ENCODE measurements around the gene MORF4L1. TPM values are rescaled to one million over a fixed set of nuclear protein-coding genes. Genes with fewer than 3 reads are reported as not detected.

MORF4L1 gene
- total RNA-seq, 4 donors from 2014 or later: 103 to 149 (median 127) TPM

- Histone ChIP-seq H3K4me3 (no peak overlapping the region), H3K27ac (no peak overlapping the region), H3K27me3 (no peaks in the 10 kb centered on the region), H3K36me3 (peaks cover 49% of the 10 kb centered on the region), H3K4me1 (peaks cover 48% of the 10 kb centered on the region), H3K9me3 (no peaks in the 10 kb centered on the region)
- DNase-seq (ENCODE audit: low spot score in 2 of 2): no peak
- no peak for TF ChIP-seq POLR2A (IDR thresholded peaks at IDR 0.05)
- no peak for TF ChIP-seq POLR2AphosphoS5 (IDR thresholded peaks at IDR 0.05)
- no peak for TF ChIP-seq EP300 (IDR thresholded peaks at IDR 0.05)
- TF ChIP-seq CTCF (IDR thresholded peaks at IDR 0.05): no peak
- 100% methylated on average over 1 of the region's 3 CpGs for whole genome bisulfite sequencing
Measured at GRCh38 chr15:78913012-78913411, 40.3 kb downstream of the MORF4L1 start.

GRCh38 chr15:78914027-78914764 lies 41.5 kb downstream of the MORF4L1 start:
- WGBS: 66% methylated on average over 13 of the region's 13 CpGs
- TF ChIP-seq CTCF (IDR thresholded peaks at IDR 0.05) (peak in 1 of 2 donors; percentile 56), EP300 (IDR thresholded peaks at IDR 0.05) (no peak), POLR2AphosphoS5 (IDR thresholded peaks at IDR 0.05) (peak in 1 of 3 donors; percentile 26)
- Histone ChIP-seq H3K4me3 (no peak overlapping the region), H3K27me3 (no peaks in the 10 kb centered on the region), H3K9me3 (no peaks in the 10 kb centered on the region), H3K4me1 (peaks cover 48% of the 10 kb centered on the region), H3K27ac (peak overlapping the region; percentile 78), H3K36me3 (peaks cover 46% of the 10 kb centered on the region)
- peak in 1 of 2 donors; percentile 88 for DNase-seq (ENCODE audit: low spot score in 2 of 2)

GRCh38 chr15:78915341-78916087 lies 42.8 kb downstream of the MORF4L1 start:
- Histone ChIP-seq H3K4me1 (peaks cover 44% of the 10 kb centered on the region), H3K27me3 (no peaks in the 10 kb centered on the region), H3K36me3 (peaks cover 40% of the 10 kb centered on the region)

GRCh38 chr15:78916088-78916487 lies 43.4 kb downstream of the MORF4L1 start:
- no peak for DNase-seq (ENCODE audit: low spot score in 2 of 2)
- 53% methylated on average over 4 of the region's 4 CpGs for WGBS
- H3K36me3 ChIP-seq: peaks cover 40% of the 10 kb centered on the region

More at GRCh38 chr15:78915341-78916087, 42.8 kb downstream of the MORF4L1 start:
- Histone ChIP-seq H3K9me3 (no peaks in the 10 kb centered on the region), H3K4me3 (no peak overlapping the region), H3K27ac (peak overlapping the region; percentile 78)
- DNase-seq (ENCODE audit: low spot score in 2 of 2): no peak
- 38% methylated on average over 11 of the region's 12 CpGs for WGBS
- TF ChIP-seq POLR2AphosphoS5 (IDR thresholded peaks at IDR 0.05) (peak in 1 of 3 donors; percentile 7), CTCF (IDR thresholded peaks at IDR 0.05) (no peak), POLR2A (IDR thresholded peaks at IDR 0.05) (no peak)

More at GRCh38 chr15:78916088-78916487, 43.4 kb downstream of the MORF4L1 start:
- TF ChIP-seq POLR2A (IDR thresholded peaks at IDR 0.05) (no peak), CTCF (IDR thresholded peaks at IDR 0.05) (no peak), POLR2AphosphoS5 (IDR thresholded peaks at IDR 0.05) (no peak)
- no peaks in the 10 kb centered on the region for H3K9me3 ChIP-seq
- no peaks in the 10 kb centered on the region for H3K27me3 ChIP-seq
- H3K4me1 ChIP-seq: peaks cover 44% of the 10 kb centered on the region
- no peak overlapping the region for H3K4me3 ChIP-seq
- H3K27ac ChIP-seq: peak overlapping the region; percentile 78
